Upper lobe of left lung (tissue), 6 donors: ENCODE data around the gene C11orf91. TPM values are rescaled to one million over a fixed set of nuclear protein-coding genes. Genes with fewer than 3 reads are reported as not detected.
"Not testable (repeated sequence)": the region's sequence is repeated elsewhere in the genome, so short reads cannot be mapped to it uniquely, and the experiment has no call there.

ENCODE experiments used
- ATAC-seq, 2 donors: fragments of 200-7000 bp; cut with Tn5 transposase; one replicate each; pipeline ENCODE4 v1.9.1; 2022; ENCODE audit warnings: mild to moderate bottlenecking in 2 of 2, moderate library complexity in 2 of 2; ENCODE audit not compliant: low FRiP score in 2 of 2
- DNase-seq, 2 donors: peaks; one replicate each; pipeline ENCODE4 v3.0.0-alpha.2; 2019 to 2020
- H3K27ac ChIP-seq, 4 donors: fragments of 200-600 bp; sonication (generic); one replicate each; pipeline ENCODE4 v1.5.1; 2016 to 2019
- H3K27me3 ChIP-seq, 4 donors: fragments of 200-600 bp; sonication (generic); one replicate each; pipeline ENCODE4 v1.5.1; 2017 to 2019
- H3K36me3 ChIP-seq, 4 donors: fragments of 200-600 bp; sonication (generic); one replicate each; pipeline ENCODE4 v1.5.1; 2016 to 2019
- H3K4me1 ChIP-seq, 4 donors: fragments of 200-600 bp; sonication (generic); one replicate each; pipeline ENCODE4 v1.5.1; 2018 to 2019
- H3K4me3 ChIP-seq, 4 donors: fragments of 200-600 bp; sonication (generic); one replicate each; pipeline ENCODE4 v1.5.1; 2017 to 2019; ENCODE audit warnings: mild to moderate bottlenecking in 2 of 4, moderate library complexity in 1 of 4
- H3K9me3 ChIP-seq, 4 donors: fragments of 200-600 bp; sonication (generic); one replicate each; pipeline ENCODE4 v1.5.1; 2018 to 2019
- EP300 ChIP-seq, 4 donors: sonication (generic); formaldehyde crosslinking; IDR thresholded peaks; one replicate each; pipeline ENCODE4 v1.5.1; 2017; ENCODE audit warnings: antibody characterized with exemption in 4 of 4, control low read depth in 2 of 4
- POLR2A ChIP-seq, 4 donors: fragments of 450-650 bp; IDR thresholded peaks; one replicate each; pipeline ENCODE4 v1.5.1; 2016 to 2017; ENCODE audit warnings: antibody characterized with exemption in 4 of 4, mild to moderate bottlenecking in 2 of 4
- POLR2AphosphoS5 ChIP-seq, 2 donors: sonication (generic); formaldehyde crosslinking; IDR thresholded peaks; one replicate each; pipeline ENCODE4 v1.5.1; 2017; ENCODE audit warnings: antibody characterized with exemption in 2 of 2
- WGBS, 2 donors: methylation state at CpG; one replicate each; pipeline ENCODE4 v1.1.5; 2017 to 2018; 5-methylcytosine and 5-hydroxymethylcytosine counted together
- total RNA-seq, 6 donors: library from RNA; depleted of rRNA in 4 of 6; stranded (reverse); fragments of >200 nt in 4 of 6; gene quantifications; one replicate each; pipeline versions ENCODE4 v1.1.0 to v1.2.1, GENCODE V29; 2016 to 2021
- TF ChIP-seq, protein P1 (sequence below), 6 experiments: fragments of 450-650 bp in 4 of 6; fragments of 200-600 bp in 2 of 6; sonication (generic) in 2 of 6; IDR thresholded peaks; one replicate each; pipeline ENCODE4 v1.5.1; 2016 to 2019; ENCODE audit warnings: antibody characterized with exemption in 6 of 6
- donor health status: DM: no; HTN: no; CAD: no; lungs with moderate emphysema.
- donor health status: DM: no; HTN: yes; CAD: no; lungs with severe emphysema.

Gene C11orf91
- total RNA-seq, 6 donors from 2014 or later, result 0.77 to 1.3 TPM; not detected in 4

DNA sequence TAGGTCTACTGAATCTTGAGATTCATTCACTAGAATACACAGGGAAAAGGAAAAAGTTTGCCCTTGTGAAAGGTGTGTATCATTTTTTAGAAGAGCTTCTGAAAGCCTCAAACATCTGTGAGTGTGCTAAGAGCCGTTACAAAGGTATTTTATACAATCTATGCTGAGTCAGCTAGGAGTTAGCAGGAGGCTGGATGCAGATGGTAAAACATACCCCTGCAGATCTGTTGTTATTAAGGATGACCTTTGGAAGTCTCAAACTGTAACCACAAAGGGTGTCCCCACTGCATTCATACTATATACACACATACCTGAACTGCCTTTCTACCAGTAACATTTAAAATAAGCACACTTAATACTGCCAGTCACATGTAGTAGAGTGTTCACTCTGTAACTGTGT is 8.4 kb upstream of the C11orf91 start:
- DNase-seq (no peak), ATAC-seq (no peak)
- Histone ChIP-seq H3K36me3 (peaks cover 9 to 76% (median 40%) of the 10 kb centered on the region in 4 donors), H3K27ac (peak overlapping the region in 1 of 4 donors; percentile 63), H3K27me3 (no peaks in the 10 kb centered on the region), H3K4me1 (peaks cover 43 to 64% (median 57%) of the 10 kb centered on the region in 4 donors), H3K4me3 (no peak overlapping the region), H3K9me3 (no peaks in the 10 kb centered on the region)
- TF ChIP-seq EP300 (IDR thresholded peaks at IDR 0.05) (no peak), POLR2A (IDR thresholded peaks at IDR 0.05) (no peak), POLR2AphosphoS5 (IDR thresholded peaks at IDR 0.05) (no peak)
- TF ChIP-seq, protein P1, sequence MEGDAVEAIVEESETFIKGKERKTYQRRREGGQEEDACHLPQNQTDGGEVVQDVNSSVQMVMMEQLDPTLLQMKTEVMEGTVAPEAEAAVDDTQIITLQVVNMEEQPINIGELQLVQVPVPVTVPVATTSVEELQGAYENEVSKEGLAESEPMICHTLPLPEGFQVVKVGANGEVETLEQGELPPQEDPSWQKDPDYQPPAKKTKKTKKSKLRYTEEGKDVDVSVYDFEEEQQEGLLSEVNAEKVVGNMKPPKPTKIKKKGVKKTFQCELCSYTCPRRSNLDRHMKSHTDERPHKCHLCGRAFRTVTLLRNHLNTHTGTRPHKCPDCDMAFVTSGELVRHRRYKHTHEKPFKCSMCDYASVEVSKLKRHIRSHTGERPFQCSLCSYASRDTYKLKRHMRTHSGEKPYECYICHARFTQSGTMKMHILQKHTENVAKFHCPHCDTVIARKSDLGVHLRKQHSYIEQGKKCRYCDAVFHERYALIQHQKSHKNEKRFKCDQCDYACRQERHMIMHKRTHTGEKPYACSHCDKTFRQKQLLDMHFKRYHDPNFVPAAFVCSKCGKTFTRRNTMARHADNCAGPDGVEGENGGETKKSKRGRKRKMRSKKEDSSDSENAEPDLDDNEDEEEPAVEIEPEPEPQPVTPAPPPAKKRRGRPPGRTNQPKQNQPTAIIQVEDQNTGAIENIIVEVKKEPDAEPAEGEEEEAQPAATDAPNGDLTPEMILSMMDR (IDR thresholded peaks at IDR 0.05), result no peak
- 62 to 89% methylated on average over 1 of the region's 1 CpG for WGBS, 2 donors

DNA sequence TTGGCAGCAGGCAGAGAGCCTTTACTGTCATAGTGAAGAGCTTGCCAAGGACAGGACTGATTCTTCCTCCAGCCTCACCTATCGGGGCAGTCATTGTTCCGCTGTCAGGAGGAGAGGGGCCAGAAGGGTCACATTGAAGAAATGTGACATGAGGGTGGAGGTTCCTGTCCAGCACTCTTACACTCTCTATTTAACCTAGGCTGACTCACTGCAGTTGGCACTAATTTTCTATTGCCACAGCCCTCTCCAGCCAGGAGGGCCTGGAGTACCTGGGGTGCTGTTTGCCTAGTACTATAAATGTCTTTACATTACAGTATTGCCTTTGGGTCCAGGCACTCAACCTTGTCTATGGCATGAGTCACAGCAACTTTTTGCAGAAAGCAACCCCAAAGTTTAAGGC is 7.2 kb upstream of the C11orf91 start:
- H3K4me3 ChIP-seq, H3K27me3 ChIP-seq, H3K9me3 ChIP-seq: not testable (repeated sequence)
- H3K4me1 ChIP-seq, result peaks cover 53 to 64% (median 60%) of the 10 kb centered on the region in 4 donors
- 40% methylated on average over 1 of the region's 2 CpGs; no CpG with 5 or more reads in 1 of the 2 donors for WGBS, 2 donors
- ATAC-seq (peak; percentile 41 to 86), DNase-seq (peak in 1 of 2 donors; percentile 83)
- H3K27ac ChIP-seq, result peak overlapping the region; percentile 22 to 90 (median 63)
- H3K36me3 ChIP-seq, result peaks cover 9 to 65% (median 40%) of the 10 kb centered on the region in 4 donors
- TF ChIP-seq EP300 (IDR thresholded peaks at IDR 0.05) (peak in 2 of 4 donors; percentile 25 to 92), POLR2AphosphoS5 (IDR thresholded peaks at IDR 0.05) (peak in 1 of 2 donors; percentile 72)

DNA sequence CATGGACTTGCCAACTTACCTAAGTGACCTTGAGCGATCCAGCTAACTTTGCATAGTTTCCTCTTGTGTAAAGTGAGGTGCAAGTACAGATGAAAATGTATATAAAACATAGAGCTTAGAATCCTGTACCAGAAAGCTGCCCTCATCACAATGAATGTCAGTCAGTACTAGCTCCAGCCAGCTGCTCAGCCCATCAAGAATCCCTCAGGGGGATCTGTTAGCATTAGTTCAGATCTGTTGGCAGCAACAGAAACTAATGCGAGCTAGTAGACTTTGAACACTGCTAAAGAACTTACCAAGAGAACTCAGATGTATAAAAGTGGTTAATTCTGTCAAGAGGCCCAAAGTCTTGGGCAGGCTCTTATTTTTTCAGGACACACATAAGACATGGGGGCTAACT is 6.3 kb upstream of the C11orf91 start:
- Histone ChIP-seq H3K27me3 (no peaks in the 10 kb centered on the region), H3K4me3 (no peak overlapping the region), H3K27ac (peak overlapping the region; percentile 32 to 90 (median 63)), H3K9me3 (no peaks in the 10 kb centered on the region), H3K4me1 (peaks cover 60 to 66% (median 63%) of the 10 kb centered on the region in 4 donors), H3K36me3 (peaks cover 9 to 58% (median 33%) of the 10 kb centered on the region in 4 donors)
- TF ChIP-seq EP300 (IDR thresholded peaks at IDR 0.05) (no peak), POLR2A (IDR thresholded peaks at IDR 0.05) (no peak), POLR2AphosphoS5 (IDR thresholded peaks at IDR 0.05) (no peak)
- TF ChIP-seq, protein P1 (IDR thresholded peaks at IDR 0.05), result no peak
- ATAC-seq, result no peak
- 72 to 86% methylated on average over 2 of the region's 2 CpGs for WGBS, 2 donors
- no peak for DNase-seq

DNA sequence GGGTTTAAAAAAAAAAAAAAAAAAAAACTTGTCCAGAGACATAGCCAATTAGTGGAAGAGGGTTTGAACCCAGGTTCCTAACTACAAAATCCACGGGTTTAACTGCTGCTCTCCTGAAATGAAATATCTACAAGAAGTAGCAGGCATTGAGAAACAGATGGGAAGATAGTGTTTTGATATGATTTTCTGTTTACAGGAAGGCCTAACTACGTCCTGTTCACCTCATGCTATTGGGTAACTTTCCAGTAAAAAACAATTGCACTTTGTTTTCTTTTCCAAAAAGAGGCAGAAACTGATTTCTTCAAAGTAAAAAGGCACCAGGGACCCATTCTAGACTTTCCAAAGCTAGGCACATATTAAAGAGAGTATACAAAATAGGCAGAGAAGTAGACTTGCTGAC is 5.9 kb upstream of the C11orf91 start:
- no peak for ATAC-seq
- Histone ChIP-seq H3K4me1 (peaks cover 64 to 71% (median 68%) of the 10 kb centered on the region in 4 donors), H3K9me3 (no peaks in the 10 kb centered on the region), H3K27ac (peak overlapping the region; percentile 32 to 90 (median 63)), H3K4me3 (no peak overlapping the region), H3K36me3 (peaks cover 9 to 54% (median 32%) of the 10 kb centered on the region in 4 donors), H3K27me3 (no peaks in the 10 kb centered on the region)
- no peak for DNase-seq
- 21 to 41% methylated on average over 2 of the region's 2 CpGs for WGBS, 2 donors
- TF ChIP-seq POLR2A (IDR thresholded peaks at IDR 0.05) (no peak), POLR2AphosphoS5 (IDR thresholded peaks at IDR 0.05) (peak in 1 of 2 donors; percentile 27)

DNA sequence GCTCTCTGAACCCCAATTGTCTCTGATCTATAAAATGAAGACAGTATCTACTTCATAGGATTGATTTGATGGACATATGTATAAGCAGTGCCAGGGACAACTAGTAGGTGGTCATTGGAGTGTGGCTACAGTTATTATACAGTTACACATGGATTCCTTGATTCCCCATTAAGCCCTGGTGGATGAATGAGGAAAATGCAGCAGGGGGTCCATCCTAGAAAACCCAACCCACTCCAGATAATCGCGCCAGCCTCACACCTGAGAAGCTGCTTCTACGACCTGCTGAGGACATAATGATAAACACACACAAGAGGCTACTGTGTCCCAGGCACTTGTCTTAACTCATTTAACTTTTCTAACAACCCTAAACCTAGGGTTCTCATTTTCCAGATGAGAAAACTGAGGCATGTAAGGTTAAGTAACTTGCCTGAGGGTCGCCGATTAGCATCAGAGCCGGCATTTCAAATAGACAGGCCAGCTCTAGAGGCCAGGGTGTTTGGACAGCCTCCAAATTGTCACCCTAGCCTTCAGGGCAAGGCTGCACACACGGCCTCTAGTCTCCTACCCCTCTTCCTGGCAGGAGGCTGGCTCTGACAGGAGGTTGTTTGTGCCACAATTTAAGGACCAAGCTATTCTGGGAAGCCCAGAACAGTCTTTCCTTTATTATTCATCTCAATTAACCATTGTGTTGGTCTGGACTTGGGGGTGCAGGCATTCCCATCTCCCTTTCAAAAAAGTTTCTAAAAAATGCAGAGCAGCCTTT is 3.8 kb upstream of the C11orf91 start:
- no peaks in the 10 kb centered on the region for H3K9me3 ChIP-seq
- H3K4me3 ChIP-seq, result no peak overlapping the region
- no peak for DNase-seq
- no peaks in the 10 kb centered on the region for H3K27me3 ChIP-seq
- 78 to 84% methylated on average over 7 of the region's 7 CpGs for WGBS, 2 donors
- ATAC-seq, result no peak
- peaks cover 75 to 85% (median 80%) of the 10 kb centered on the region in 4 donors for H3K4me1 ChIP-seq
- peaks cover 4 to 33% (median 17%) of the 10 kb centered on the region in 4 donors for H3K36me3 ChIP-seq
- TF ChIP-seq POLR2A (IDR thresholded peaks at IDR 0.05) (no peak), POLR2AphosphoS5 (IDR thresholded peaks at IDR 0.05) (peak in 1 of 2 donors; percentile 8), EP300 (IDR thresholded peaks at IDR 0.05) (no peak)
- TF ChIP-seq, protein P1 (IDR thresholded peaks at IDR 0.05), result peak in 1 of 6 experiments; percentile 9
- H3K27ac ChIP-seq, result peak overlapping the region; percentile 83 to 90 (median 89)
